Right atrium auricular region (tissue), 2 donors: ENCODE measurements around the gene ST7. TPM values are rescaled to one million over a fixed set of nuclear protein-coding genes. Genes with fewer than 3 reads are reported as not detected.

Source experiments
- DNase-seq: peaks from one replicate; pipeline ENCODE4 v3.0.0-alpha.2; 2019; ENCODE audit warnings: low spot score
- H3K27ac ChIP-seq, 2 donors: fragments of 200-600 bp; sonication (generic); 1 replicate in 1 of 2; 2 replicates in 1 of 2; pipeline ENCODE4 v1.5.1; 2016 to 2019
- H3K27me3 ChIP-seq, 2 donors: fragments of 200-600 bp; sonication (generic); one replicate each; pipeline versions ENCODE4 v1.5.1 to v1.6.0; 2017 to 2019
- H3K36me3 ChIP-seq: fragments of 200-600 bp; sonication (generic); one replicate; pipeline ENCODE4 v1.5.1; 2016
- H3K4me1 ChIP-seq, 2 donors: fragments of 200-600 bp; sonication (generic); one replicate each; pipeline versions ENCODE4 v1.5.1 to v1.6.0; 2017 to 2019
- H3K4me3 ChIP-seq, 2 donors: fragments of 200-600 bp; sonication (generic); 1 replicate in 1 of 2; 2 replicates in 1 of 2; pipeline ENCODE4 v1.5.1; 2017 to 2019; ENCODE audit warnings: mild to moderate bottlenecking in 1 of 2, moderate library complexity in 1 of 2
- H3K9me3 ChIP-seq, 2 donors: fragments of 200-600 bp; sonication (generic); one replicate each; pipeline ENCODE4 v1.5.1; 2019
- total RNA-seq, 2 donors: library from RNA; depleted of rRNA; stranded (reverse); fragments of >200 nt; gene quantifications; one replicate each; pipeline ENCODE4 v1.1.0, GENCODE V29; 2016
- TF ChIP-seq, protein P1 (sequence below), 2 donors: fragments of 200-600 bp; sonication (generic); IDR thresholded peaks; one replicate each; pipeline ENCODE4 v1.5.1; 2019; ENCODE audit warnings: antibody characterized with exemption in 2 of 2

The ST7 gene
- total RNA-seq, 2 donors from 2014 or later = 45.4 to 48.1 TPM

DNA sequence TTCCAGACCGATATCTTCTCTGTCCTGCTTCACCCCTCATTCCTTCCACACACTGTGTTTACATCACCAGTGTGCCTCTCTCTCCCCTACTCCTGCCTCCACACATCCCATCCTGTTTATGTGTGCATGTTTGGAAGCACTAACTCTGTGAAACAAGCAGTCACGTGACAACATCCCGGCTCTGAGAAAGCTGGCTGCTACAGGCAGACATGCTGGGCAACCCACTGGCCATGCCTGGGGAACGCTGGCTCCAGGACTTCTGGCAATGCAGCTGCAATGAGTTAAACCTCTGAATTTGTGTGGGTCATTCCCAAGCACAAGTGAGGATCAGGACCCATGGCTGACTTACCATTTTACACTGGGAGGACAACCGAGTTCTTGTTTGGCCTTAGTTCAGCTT lies 295.5 kb downstream of the ST7 start:
- peaks cover 0 to 7% of the 10 kb centered on the region in 2 donors for H3K9me3 ChIP-seq
- H3K36me3 ChIP-seq = no peaks in the 10 kb centered on the region
- no peak overlapping the region for H3K4me3 ChIP-seq
- H3K27me3 ChIP-seq = no peaks in the 10 kb centered on the region
- no peak overlapping the region for H3K27ac ChIP-seq
- DNase-seq = no peak
- TF ChIP-seq, protein P1, sequence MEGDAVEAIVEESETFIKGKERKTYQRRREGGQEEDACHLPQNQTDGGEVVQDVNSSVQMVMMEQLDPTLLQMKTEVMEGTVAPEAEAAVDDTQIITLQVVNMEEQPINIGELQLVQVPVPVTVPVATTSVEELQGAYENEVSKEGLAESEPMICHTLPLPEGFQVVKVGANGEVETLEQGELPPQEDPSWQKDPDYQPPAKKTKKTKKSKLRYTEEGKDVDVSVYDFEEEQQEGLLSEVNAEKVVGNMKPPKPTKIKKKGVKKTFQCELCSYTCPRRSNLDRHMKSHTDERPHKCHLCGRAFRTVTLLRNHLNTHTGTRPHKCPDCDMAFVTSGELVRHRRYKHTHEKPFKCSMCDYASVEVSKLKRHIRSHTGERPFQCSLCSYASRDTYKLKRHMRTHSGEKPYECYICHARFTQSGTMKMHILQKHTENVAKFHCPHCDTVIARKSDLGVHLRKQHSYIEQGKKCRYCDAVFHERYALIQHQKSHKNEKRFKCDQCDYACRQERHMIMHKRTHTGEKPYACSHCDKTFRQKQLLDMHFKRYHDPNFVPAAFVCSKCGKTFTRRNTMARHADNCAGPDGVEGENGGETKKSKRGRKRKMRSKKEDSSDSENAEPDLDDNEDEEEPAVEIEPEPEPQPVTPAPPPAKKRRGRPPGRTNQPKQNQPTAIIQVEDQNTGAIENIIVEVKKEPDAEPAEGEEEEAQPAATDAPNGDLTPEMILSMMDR (IDR thresholded peaks at IDR 0.05) = no peak
- H3K4me1 ChIP-seq = no peaks in the 10 kb centered on the region

DNA sequence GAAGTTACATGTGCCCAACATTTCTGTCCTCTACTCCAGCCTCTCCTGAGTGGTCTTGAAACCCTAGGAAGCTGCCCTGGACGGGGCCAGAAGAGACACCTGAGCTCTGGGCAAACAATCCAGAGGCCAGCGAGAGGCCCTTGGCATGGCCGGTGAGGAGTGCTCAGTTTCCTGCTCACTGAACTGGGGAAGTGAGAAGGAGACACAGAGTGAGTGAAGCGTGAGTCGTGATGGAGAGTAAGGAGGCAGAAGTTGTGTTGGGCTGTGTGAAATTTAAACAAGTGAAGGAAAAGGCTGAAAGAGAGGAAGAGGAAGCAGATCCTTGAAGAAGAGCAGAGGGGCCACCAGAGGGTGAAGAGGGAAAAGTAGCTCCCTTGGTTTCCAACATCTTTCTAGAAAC lies 296.4 kb downstream of the ST7 start:
- Histone ChIP-seq H3K36me3 (no peaks in the 10 kb centered on the region), H3K27ac (no peak overlapping the region), H3K4me3 (no peak overlapping the region), H3K4me1 (no peaks in the 10 kb centered on the region), H3K9me3 (peaks cover 0 to 4% of the 10 kb centered on the region in 2 donors), H3K27me3 (no peaks in the 10 kb centered on the region)
- DNase-seq = no peak
- TF ChIP-seq, protein P1 (IDR thresholded peaks at IDR 0.05) = no peak

DNA sequence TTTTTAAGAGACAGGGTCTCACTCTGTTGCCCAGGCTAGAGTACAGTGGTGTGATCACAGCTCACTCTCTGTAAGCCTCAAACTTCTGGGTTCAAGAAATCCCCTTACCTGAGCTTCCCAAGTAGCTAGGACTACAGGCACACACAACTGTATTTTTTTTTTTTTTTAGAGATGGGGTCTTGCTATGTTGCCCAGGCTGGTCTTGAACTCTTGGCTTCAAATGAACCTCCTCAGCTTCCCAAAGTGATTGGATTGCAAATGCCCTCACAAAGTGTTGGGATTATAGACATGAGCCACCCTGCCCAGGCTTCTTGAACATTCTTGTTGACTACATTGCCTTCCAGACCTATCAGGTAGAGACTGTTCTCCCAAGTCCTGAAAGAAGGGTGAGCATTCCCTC lies 296.9 kb downstream of the ST7 start:
- Histone ChIP-seq H3K27me3 (no peaks in the 10 kb centered on the region), H3K4me3 (no peak overlapping the region), H3K36me3 (no peaks in the 10 kb centered on the region), H3K4me1 (no peaks in the 10 kb centered on the region), H3K9me3 (no peaks in the 10 kb centered on the region), H3K27ac (no peak overlapping the region)
- no peak for DNase-seq
- TF ChIP-seq, protein P1 (IDR thresholded peaks at IDR 0.05) = no peak

DNA sequence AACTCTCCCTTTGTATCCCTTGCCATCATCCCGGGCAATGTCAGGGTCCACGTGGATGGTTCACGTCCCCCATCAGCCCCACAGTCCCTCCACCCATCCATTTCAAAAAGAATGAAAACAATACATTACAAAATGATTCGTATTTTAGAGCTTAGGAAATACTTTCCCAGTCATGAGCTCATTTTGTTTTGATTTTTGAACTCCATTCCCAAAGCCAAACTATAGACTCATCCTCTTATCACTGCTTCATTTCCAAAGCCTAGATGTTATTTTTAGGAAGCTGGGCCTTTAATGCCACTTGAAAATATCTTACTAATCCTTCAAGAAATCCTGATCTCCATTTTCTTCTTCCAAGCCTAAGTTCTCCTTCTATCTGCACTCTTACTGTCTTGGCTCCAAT lies 297.5 kb downstream of the ST7 start:
- no peak for DNase-seq
- no peak overlapping the region for H3K27ac ChIP-seq
- H3K36me3 ChIP-seq = no peaks in the 10 kb centered on the region
- TF ChIP-seq, protein P1 (IDR thresholded peaks at IDR 0.05) = no peak
- no peaks in the 10 kb centered on the region for H3K4me1 ChIP-seq
- H3K27me3 ChIP-seq = no peaks in the 10 kb centered on the region
- no peak overlapping the region for H3K4me3 ChIP-seq
- H3K9me3 ChIP-seq = no peaks in the 10 kb centered on the region

DNA sequence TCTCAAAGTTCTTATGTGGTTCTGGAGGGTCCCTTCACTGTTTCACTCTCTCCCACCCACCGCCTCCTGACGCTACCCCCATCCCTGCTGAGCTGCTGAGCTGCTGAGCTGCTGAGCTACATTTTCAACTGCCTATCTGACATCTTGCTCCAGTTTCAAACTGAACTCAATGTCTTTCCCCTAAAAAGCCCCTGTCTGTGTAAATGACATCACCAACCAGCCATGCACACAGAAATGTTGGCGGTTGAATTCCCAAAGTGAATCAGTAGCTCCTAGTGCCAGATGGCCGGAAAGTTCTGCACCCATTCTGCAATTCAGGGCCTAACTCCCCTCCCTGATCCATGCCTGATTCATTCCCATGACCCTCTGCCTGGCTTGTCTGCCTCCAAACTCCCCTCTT lies 298.4 kb downstream of the ST7 start:
- TF ChIP-seq, protein P1 (IDR thresholded peaks at IDR 0.05) = no peak
- no peaks in the 10 kb centered on the region for H3K9me3 ChIP-seq
- no peak overlapping the region for H3K4me3 ChIP-seq
- H3K36me3 ChIP-seq = no peaks in the 10 kb centered on the region
- H3K27ac ChIP-seq = no peak overlapping the region
- no peaks in the 10 kb centered on the region for H3K4me1 ChIP-seq
- no peak for DNase-seq
- no peaks in the 10 kb centered on the region for H3K27me3 ChIP-seq

DNA sequence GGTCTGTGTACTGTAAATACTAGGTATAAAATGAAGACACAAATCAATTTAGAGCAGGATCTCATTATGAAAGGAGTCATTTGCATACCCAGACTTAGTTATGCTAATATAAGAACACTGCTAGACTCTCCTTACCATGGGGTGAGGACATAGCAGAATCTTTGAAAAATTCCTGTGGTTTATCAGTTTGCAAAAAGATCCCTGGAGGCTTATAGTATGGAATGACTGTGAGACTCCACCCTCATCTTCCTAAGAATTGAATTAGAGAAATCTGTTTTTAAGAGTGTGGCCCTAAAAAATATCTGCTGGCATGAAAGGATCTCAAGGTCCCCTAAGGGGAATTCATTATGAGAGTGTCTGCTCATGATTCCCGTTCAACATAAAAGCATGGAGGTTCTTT lies 306.3 kb downstream of the ST7 start:
- Histone ChIP-seq H3K4me3 (no peak overlapping the region), H3K4me1 (no peaks in the 10 kb centered on the region), H3K36me3 (no peaks in the 10 kb centered on the region), H3K27ac (no peak overlapping the region), H3K27me3 (no peaks in the 10 kb centered on the region), H3K9me3 (no peaks in the 10 kb centered on the region)
- DNase-seq = no peak
- TF ChIP-seq, protein P1 (IDR thresholded peaks at IDR 0.05) = no peak
